SU-DHL-6 (cell line): ENCODE data around the gene VAMP5.
"Not testable (repeated sequence)": the region's sequence is repeated elsewhere in the genome, so short reads cannot be mapped to it uniquely, and the experiment has no call there.

Experiments used
- H2AFZ ChIP-seq: fragments of 200-600 bp; sonication (generic); 2 replicates; pipeline ENCODE4 v1.6.1; 2014; ENCODE audit warnings: low read depth, mild to moderate bottlenecking, moderate library complexity, mixed read lengths, antibody characterized with exemption, low read length; ENCODE audit not compliant: severe bottlenecking
- H3F3A ChIP-seq: fragments of 200-600 bp; shearing (Covaris generic); 2 replicates; pipeline ENCODE4 v1.6.0; 2016; ENCODE audit warnings: antibody characterized with exemption, mild to moderate bottlenecking; ENCODE audit not compliant: insufficient read depth
- H3K27ac ChIP-seq: fragments of 200-600 bp; sonication (generic); 2 replicates; pipeline ENCODE4 v1.5.1; 2016; ENCODE audit warnings: low read depth, mild to moderate bottlenecking, low read length, moderate library complexity, mixed read lengths
- H3K27me3 ChIP-seq: fragments of 200-600 bp; sonication (generic), shearing (Covaris generic); 2 replicates; pipeline ENCODE4 v1.6.0; 2014; ENCODE audit warnings: mild to moderate bottlenecking, low read length
- H3K36me3 ChIP-seq: fragments of 200-600 bp; sonication (generic); 2 replicates; pipeline ENCODE4 v1.6.1; 2014; ENCODE audit warnings: mild to moderate bottlenecking, low read length, mixed read lengths
- H3K4me2 ChIP-seq: fragments of 300-600, 200-600 bp; shearing (Covaris generic), sonication (generic); 2 replicates; pipeline ENCODE4 v1.6.0; 2014; ENCODE audit warnings: low read length, low read depth, mild to moderate bottlenecking; ENCODE audit not compliant: poor library complexity, severe bottlenecking
- H3K4me3 ChIP-seq: fragments of 200-600 bp; sonication (generic); 2 replicates; pipeline ENCODE4 v1.5.1; 2014; ENCODE audit warnings: antibody characterized with exemption, low read length, mild to moderate bottlenecking, mixed read lengths; ENCODE audit not compliant: insufficient read depth, poor library complexity, severe bottlenecking
- H3K79me2 ChIP-seq: fragments of 200-600 bp; sonication (generic); 2 replicates; pipeline ENCODE4 v1.6.1; 2014; ENCODE audit warnings: mild to moderate bottlenecking, low read length, moderate library complexity; ENCODE audit not compliant: insufficient read depth
- H3K9ac ChIP-seq: fragments of 200-600 bp; sonication (generic); 2 replicates; pipeline ENCODE4 v1.7.0; 2014; ENCODE audit warnings: mild to moderate bottlenecking, low read length
- H3K9me2 ChIP-seq: fragments of 200-600 bp; sonication (generic); replicated peaks from 2 replicates; pipeline ENCODE4 v1.6.1; 2014; ENCODE audit warnings: low read length; ENCODE audit not compliant: insufficient read depth
- H3K9me3 ChIP-seq: fragments of 200-600 bp; sonication (generic); 2 replicates; pipeline ENCODE4 v1.6.1; 2014; ENCODE audit warnings: low read length, mixed read lengths; ENCODE audit not compliant: insufficient read depth
- H4K20me1 ChIP-seq: fragments of 200-600 bp; sonication (generic); 2 replicates; pipeline ENCODE4 v1.6.1; 2014; ENCODE audit warnings: low read depth, mild to moderate bottlenecking, antibody characterized with exemption, low read length, moderate library complexity, mixed read lengths
- EZH2phosphoT487 ChIP-seq: fragments of 200-600 bp; sonication (generic), shearing (Covaris generic); conservative IDR thresholded peaks from 2 replicates; pipeline ENCODE4 v1.6.1; 2018; ENCODE audit warnings: mild to moderate bottlenecking, antibody characterized with exemption, low read length, moderate library complexity, mixed read lengths
- TF ChIP-seq, protein P1 (sequence below): fragments of 200-600 bp; sonication (generic); IDR thresholded peaks from one replicate; pipeline ENCODE4 v1.5.1; 2017; ENCODE audit warnings: antibody characterized with exemption, mild to moderate bottlenecking, low read length, moderate library complexity; ENCODE audit not compliant: insufficient read depth, poor library complexity, severe bottlenecking

The VAMP5 gene

DNA sequence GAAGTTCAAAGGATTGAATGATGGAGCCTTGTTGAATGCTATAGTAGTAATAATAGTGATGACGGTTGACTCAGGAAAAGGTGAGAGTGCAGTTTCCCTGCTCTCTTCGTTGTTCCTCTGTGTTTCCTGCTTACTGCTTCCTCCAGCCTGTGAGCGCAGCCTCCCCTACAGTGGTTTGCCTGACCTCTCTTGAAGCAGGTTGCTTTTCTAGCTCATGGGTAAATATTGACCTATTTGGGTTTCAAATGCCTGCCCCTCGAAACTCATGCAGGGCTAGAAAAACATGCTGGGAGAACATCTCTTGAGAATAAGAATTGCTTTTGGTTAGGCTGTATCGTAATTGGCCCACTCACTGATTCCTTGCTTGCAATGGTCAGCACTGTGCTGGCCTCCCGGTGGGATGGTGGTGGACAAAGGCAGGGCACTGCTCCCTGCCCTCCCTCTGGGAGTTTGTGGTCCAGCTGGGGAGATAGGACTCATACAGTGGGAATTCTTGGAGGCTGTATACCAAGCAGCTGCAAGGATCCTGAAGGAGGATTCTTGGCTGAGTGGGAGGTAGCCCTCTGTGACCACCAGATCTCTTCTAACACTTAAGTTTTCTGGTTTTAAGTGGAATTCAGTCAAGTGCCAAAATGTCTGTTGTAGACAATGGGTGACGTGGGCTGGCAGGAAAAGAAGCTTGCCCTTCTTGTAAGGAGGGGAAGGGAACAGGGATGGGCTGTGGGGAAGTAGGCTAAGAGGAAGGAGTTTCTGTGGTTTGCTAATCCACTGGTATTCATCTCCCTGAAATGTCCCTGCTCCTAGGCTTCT lies 6.0 kb downstream of the VAMP5 start:
- no peak overlapping the region for H3K9ac ChIP-seq
- no peaks in the 10 kb centered on the region for H3F3A ChIP-seq
- no peak overlapping the region for H3K4me3 ChIP-seq
- no peak for TF ChIP-seq EZH2phosphoT487
- H4K20me1 ChIP-seq, result no peaks in the 10 kb centered on the region
- H3K36me3 ChIP-seq, result no peaks in the 10 kb centered on the region
- H3K79me2 ChIP-seq, result no peaks in the 10 kb centered on the region
- no peaks in the 10 kb centered on the region for H3K27me3 ChIP-seq
- H3K9me2 ChIP-seq, result no peaks in the 10 kb centered on the region
- H3K27ac ChIP-seq, result no peak overlapping the region
- no peak overlapping the region for H3K4me2 ChIP-seq
- H2AFZ ChIP-seq, result no peak overlapping the region
- no peaks in the 10 kb centered on the region for H3K9me3 ChIP-seq

DNA sequence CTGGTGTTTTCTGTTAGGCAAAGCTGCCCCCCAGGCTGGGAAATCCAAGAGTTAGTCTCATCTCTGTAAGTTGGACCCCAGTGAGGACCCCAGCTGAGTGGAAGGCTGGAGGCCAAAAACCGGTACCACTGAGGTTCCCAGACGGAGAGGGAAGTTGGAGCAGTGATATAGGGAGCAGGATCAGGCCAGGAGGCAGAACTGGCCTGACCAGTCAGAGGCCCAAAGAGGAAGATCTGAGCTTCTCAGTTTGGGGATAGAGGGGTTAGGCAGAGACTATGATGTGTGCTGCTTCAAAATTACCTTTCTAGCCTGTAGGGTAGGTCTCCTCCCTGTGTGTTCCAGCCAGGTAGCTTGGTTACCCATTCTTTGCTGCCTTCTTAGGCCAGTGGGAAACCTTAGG lies 6.7 kb downstream of the VAMP5 start:
- Histone ChIP-seq H3K9ac (no peak overlapping the region), H3K27ac (no peak overlapping the region)

DNA sequence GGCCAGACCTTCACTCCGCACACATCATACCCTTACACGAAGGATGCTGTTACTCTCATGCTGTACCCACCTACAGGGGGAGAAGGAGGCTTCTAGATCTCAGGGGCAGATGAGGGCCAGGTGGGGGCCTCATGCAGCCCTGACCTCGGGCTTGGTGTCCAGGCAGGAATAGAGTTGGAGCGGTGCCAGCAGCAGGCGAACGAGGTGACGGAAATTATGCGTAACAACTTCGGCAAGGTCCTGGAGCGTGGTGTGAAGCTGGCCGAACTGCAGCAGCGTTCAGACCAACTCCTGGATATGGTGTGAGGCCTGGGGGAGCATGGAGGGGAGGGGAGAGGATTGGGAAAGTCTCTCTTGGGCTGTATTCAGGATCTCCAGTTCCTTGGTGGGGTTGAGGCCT lies 7.3 kb downstream of the VAMP5 start:
- H3K36me3 ChIP-seq, result no peaks in the 10 kb centered on the region
- H3K9ac ChIP-seq, result no peak overlapping the region
- peaks cover 9% of the 10 kb centered on the region for H3K79me2 ChIP-seq
- H3K4me3 ChIP-seq, result no peak overlapping the region
- no peaks in the 10 kb centered on the region for H3K9me3 ChIP-seq
- H4K20me1 ChIP-seq, result no peaks in the 10 kb centered on the region
- H2AFZ ChIP-seq, result no peak overlapping the region
- H3K27ac ChIP-seq, result no peak overlapping the region
- H3K4me2 ChIP-seq, result no peak overlapping the region
- H3K9me2 ChIP-seq, result no peaks in the 10 kb centered on the region
- TF ChIP-seq, protein P1, sequence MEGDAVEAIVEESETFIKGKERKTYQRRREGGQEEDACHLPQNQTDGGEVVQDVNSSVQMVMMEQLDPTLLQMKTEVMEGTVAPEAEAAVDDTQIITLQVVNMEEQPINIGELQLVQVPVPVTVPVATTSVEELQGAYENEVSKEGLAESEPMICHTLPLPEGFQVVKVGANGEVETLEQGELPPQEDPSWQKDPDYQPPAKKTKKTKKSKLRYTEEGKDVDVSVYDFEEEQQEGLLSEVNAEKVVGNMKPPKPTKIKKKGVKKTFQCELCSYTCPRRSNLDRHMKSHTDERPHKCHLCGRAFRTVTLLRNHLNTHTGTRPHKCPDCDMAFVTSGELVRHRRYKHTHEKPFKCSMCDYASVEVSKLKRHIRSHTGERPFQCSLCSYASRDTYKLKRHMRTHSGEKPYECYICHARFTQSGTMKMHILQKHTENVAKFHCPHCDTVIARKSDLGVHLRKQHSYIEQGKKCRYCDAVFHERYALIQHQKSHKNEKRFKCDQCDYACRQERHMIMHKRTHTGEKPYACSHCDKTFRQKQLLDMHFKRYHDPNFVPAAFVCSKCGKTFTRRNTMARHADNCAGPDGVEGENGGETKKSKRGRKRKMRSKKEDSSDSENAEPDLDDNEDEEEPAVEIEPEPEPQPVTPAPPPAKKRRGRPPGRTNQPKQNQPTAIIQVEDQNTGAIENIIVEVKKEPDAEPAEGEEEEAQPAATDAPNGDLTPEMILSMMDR, result no peak
- TF ChIP-seq EZH2phosphoT487, result no peak
- no peaks in the 10 kb centered on the region for H3K27me3 ChIP-seq
- H3F3A ChIP-seq, result no peaks in the 10 kb centered on the region

More for the DNA sequence above, 6.7 kb downstream of the VAMP5 start:
- no peaks in the 10 kb centered on the region for H3F3A ChIP-seq
- no peak overlapping the region for H3K4me3 ChIP-seq
- H3K79me2 ChIP-seq, result peaks cover 3% of the 10 kb centered on the region; the same call in 1 of the 2 replicates
- no peak overlapping the region for H2AFZ ChIP-seq
- no peaks in the 10 kb centered on the region for H4K20me1 ChIP-seq
- no peaks in the 10 kb centered on the region for H3K9me3 ChIP-seq
- H3K9me2 ChIP-seq, result no peaks in the 10 kb centered on the region
- H3K36me3 ChIP-seq, result no peaks in the 10 kb centered on the region
- TF ChIP-seq EZH2phosphoT487, result no peak
- TF ChIP-seq, protein P1, result no peak
- no peak overlapping the region for H3K4me2 ChIP-seq
- H3K27me3 ChIP-seq, result no peaks in the 10 kb centered on the region

DNA sequence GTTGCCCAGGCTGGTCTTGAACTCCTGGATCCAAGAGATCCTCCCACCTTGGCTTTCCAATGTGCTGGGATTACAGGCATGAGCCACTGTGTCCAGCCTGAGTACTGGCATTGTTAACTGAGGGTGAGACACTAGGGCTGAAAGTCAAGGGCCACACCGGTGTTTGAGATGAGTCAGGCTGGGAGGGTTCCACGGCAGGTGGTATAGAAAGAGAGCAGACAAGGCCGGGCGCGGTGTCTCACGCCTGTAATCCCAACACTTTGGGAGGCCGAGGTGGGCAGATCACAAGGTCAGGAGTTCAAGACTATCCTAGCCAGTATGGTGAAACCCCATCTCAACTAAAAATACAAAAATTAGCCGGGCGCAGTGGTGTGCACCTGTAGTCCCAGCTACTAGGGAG lies 8.1 kb downstream of the VAMP5 start:
- H3K4me2 ChIP-seq, H3K9me3 ChIP-seq, H4K20me1 ChIP-seq, H3K27me3 ChIP-seq, H3K4me3 ChIP-seq, H3K9me2 ChIP-seq, H3K36me3 ChIP-seq, H3K9ac ChIP-seq, H3K27ac ChIP-seq, H2AFZ ChIP-seq, H3F3A ChIP-seq: not testable (repeated sequence)
- peaks cover 15% of the 10 kb centered on the region for H3K79me2 ChIP-seq
